Stimulated activated naive CD8-positive, alpha-beta T cell treated with anti-CD3 and anti-CD28 coated beads, Interleukin-15, Interleukin-2, amounts not matched to agents 100 U/mL and 50 U/mL, for 24 hours (primary cell): Measurements from ENCODE around the gene OSBPL5.

Experiments
- ATAC-seq: fragments of 150-1000 bp; cut with Tn5 transposase; one replicate; pipeline ENCODE4 v1.10.0; 2021
- DNase-seq: peaks from one replicate; pipeline ENCODE4 v3.0.0; 2021

The OSBPL5 gene

GRCh38 chr11:3197044-3197695, 32.1 kb upstream of the OSBPL5 start:
- no peak for DNase-seq
- no peak for ATAC-seq

- DNase-seq, result no peak
- ATAC-seq, result no peak
Observed at GRCh38 chr11:3196161-3197043, 31.3 kb upstream of the OSBPL5 start.

- DNase-seq (no peak), ATAC-seq (no peak)
Observed at GRCh38 chr11:3195251-3196160, 30.4 kb upstream of the OSBPL5 start.

GRCh38 chr11:3194016-3194816, 29.1 kb upstream of the OSBPL5 start:
- DNase-seq, result no peak
- ATAC-seq, result no peak

GRCh38 chr11:3193373-3194015, 28.4 kb upstream of the OSBPL5 start:
- DNase-seq, result no peak
- ATAC-seq, result no peak

GRCh38 chr11:3192511-3193372, 27.6 kb upstream of the OSBPL5 start:
- no peak for ATAC-seq

GRCh38 chr11:3191586-3192324, 26.6 kb upstream of the OSBPL5 start:
- ATAC-seq (no peak), DNase-seq (no peak)

More at GRCh38 chr11:3192511-3193372, 27.6 kb upstream of the OSBPL5 start:
- DNase-seq, result no peak

- ATAC-seq (no peak), DNase-seq (no peak)
Observed at GRCh38 chr11:3190600-3190999, 25.5 kb upstream of the OSBPL5 start.

GRCh38 chr11:3189886-3190583, 24.9 kb upstream of the OSBPL5 start:
- ATAC-seq (no peak), DNase-seq (no peak)

GRCh38 chr11:3189196-3189843, 24.2 kb upstream of the OSBPL5 start:
- no peak for DNase-seq
- ATAC-seq, result no peak

GRCh38 chr11:3188496-3189195, 23.5 kb upstream of the OSBPL5 start:
- DNase-seq (no peak), ATAC-seq (no peak)

GRCh38 chr11:3186166-3186953, 21.2 kb upstream of the OSBPL5 start:
- ATAC-seq, result no peak
- DNase-seq, result no peak

GRCh38 chr11:3184732-3185347, 19.7 kb upstream of the OSBPL5 start:
- DNase-seq, result no peak

GRCh38 chr11:3183523-3183922, 18.4 kb upstream of the OSBPL5 start:
- DNase-seq (no peak), ATAC-seq (no peak)

More at GRCh38 chr11:3184732-3185347, 19.7 kb upstream of the OSBPL5 start:
- no peak for ATAC-seq

GRCh38 chr11:3182462-3182852, 17.3 kb upstream of the OSBPL5 start:
- DNase-seq, result no peak
- ATAC-seq, result no peak

GRCh38 chr11:3181725-3182461, 16.8 kb upstream of the OSBPL5 start:
- DNase-seq (no peak), ATAC-seq (no peak)
